ENCODE data around the gene NRXN3. TPM values are rescaled to one million over a fixed set of nuclear protein-coding genes. Genes with fewer than 3 reads are reported as not detected.

Gene NRXN3
- polyA plus RNA-seq, 1 experiment: 1.1 TPM

GRCh38 chr14:79091381-79091963 lies 921.3 kb downstream of the NRXN3 start:
- Histone ChIP-seq H3K27me3 (ENCODE audit: control insufficient read depth, insufficient read depth, low read length) (no peaks in the 10 kb centered on the region), H3K9me3 (ENCODE audit: control insufficient read depth, insufficient read depth, low read length) (no peaks in the 10 kb centered on the region), H3K27ac (ENCODE audit: low read depth, low read length) (no peak overlapping the region), H3K4me3 (ENCODE audit: low read depth, low read length) (no peak overlapping the region)
- POLR2A ChIA-PET: no interaction called here
- no peak for DNase-seq (ENCODE audit: low read depth, low spot score)
- CTCF ChIA-PET: interaction anchor here (0.8 kb wide), 1 partner anchor 131 kb away, joined by 3 read pairs; no protein-coding TSS in a partner anchor
- TF ChIP-seq CTCF (IDR thresholded peaks at IDR 0.05; ENCODE audit: low read depth, low read length): no peak

- POLR2A ChIA-PET: no interaction called here
- DNase-seq (ENCODE audit: low read depth, low spot score): no peak
Measured at GRCh38 chr14:79093531-79093930, 923.4 kb downstream of the NRXN3 start.

GRCh38 chr14:79094951-79095350 lies 924.8 kb downstream of the NRXN3 start:
- H3K9me3 ChIP-seq (ENCODE audit: control insufficient read depth, insufficient read depth, low read length): no peaks in the 10 kb centered on the region
- CTCF ChIA-PET: no interaction called here

More at GRCh38 chr14:79093531-79093930, 923.4 kb downstream of the NRXN3 start:
- Histone ChIP-seq H3K27me3 (ENCODE audit: control insufficient read depth, insufficient read depth, low read length) (no peaks in the 10 kb centered on the region), H3K9me3 (ENCODE audit: control insufficient read depth, insufficient read depth, low read length) (no peaks in the 10 kb centered on the region), H3K4me3 (ENCODE audit: low read depth, low read length) (no peak overlapping the region), H3K27ac (ENCODE audit: low read depth, low read length) (no peak overlapping the region)
- no peak for TF ChIP-seq CTCF (IDR thresholded peaks at IDR 0.05; ENCODE audit: low read depth, low read length)
- CTCF ChIA-PET: no interaction called here

GRCh38 chr14:79096811-79097210 lies 926.6 kb downstream of the NRXN3 start:
- H3K27ac ChIP-seq (ENCODE audit: low read depth, low read length): no peak overlapping the region
- POLR2A ChIA-PET: no interaction called here
- no peaks in the 10 kb centered on the region for H3K27me3 ChIP-seq (ENCODE audit: control insufficient read depth, insufficient read depth, low read length)
- H3K9me3 ChIP-seq (ENCODE audit: control insufficient read depth, insufficient read depth, low read length): no peaks in the 10 kb centered on the region
- no peak for DNase-seq (ENCODE audit: low read depth, low spot score)
- CTCF ChIA-PET: no interaction called here
- TF ChIP-seq CTCF (IDR thresholded peaks at IDR 0.05; ENCODE audit: low read depth, low read length): no peak
- no peak overlapping the region for H3K4me3 ChIP-seq (ENCODE audit: low read depth, low read length)

More at GRCh38 chr14:79094951-79095350, 924.8 kb downstream of the NRXN3 start:
- POLR2A ChIA-PET: no interaction called here
- no peak overlapping the region for H3K27ac ChIP-seq (ENCODE audit: low read depth, low read length)
- no peaks in the 10 kb centered on the region for H3K27me3 ChIP-seq (ENCODE audit: control insufficient read depth, insufficient read depth, low read length)
- H3K4me3 ChIP-seq (ENCODE audit: low read depth, low read length): no peak overlapping the region
- no peak for TF ChIP-seq CTCF (IDR thresholded peaks at IDR 0.05; ENCODE audit: low read depth, low read length)
- DNase-seq (ENCODE audit: low read depth, low spot score): no peak

- Histone ChIP-seq H3K27me3 (ENCODE audit: control insufficient read depth, insufficient read depth, low read length) (no peaks in the 10 kb centered on the region), H3K9me3 (ENCODE audit: control insufficient read depth, insufficient read depth, low read length) (no peaks in the 10 kb centered on the region), H3K27ac (ENCODE audit: low read depth, low read length) (no peak overlapping the region), H3K4me3 (ENCODE audit: low read depth, low read length) (no peak overlapping the region)
- POLR2A ChIA-PET: no interaction called here
- no peak for DNase-seq (ENCODE audit: low read depth, low spot score)
- no peak for TF ChIP-seq CTCF (IDR thresholded peaks at IDR 0.05; ENCODE audit: low read depth, low read length)
- CTCF ChIA-PET: no interaction called here
Measured at GRCh38 chr14:79098324-79098723, 928.2 kb downstream of the NRXN3 start.

All from AG04450 (cell line).